H1 (cell line): ENCODE measurements around the gene LHCGR. TPM values are rescaled to one million over a fixed set of nuclear protein-coding genes. Genes with fewer than 3 reads are reported as not detected.

ENCODE experiments used
- CTCF ChIA-PET: fragments of 300-600 bp; sonication (Branson Sonifier 250); formaldehyde crosslinking; loops from one replicate; lab custom pipeline; 2021; ENCODE audit not compliant: partially characterized antibody; lab: Charles Lee
- POLR2A ChIA-PET: fragments of 300-600 bp; sonication (Branson Sonifier 250); formaldehyde crosslinking; loops from one replicate; lab custom pipeline; 2021; ENCODE audit warnings: inconsistent platforms; ENCODE audit not compliant: partially characterized antibody; lab: Charles Lee
- DNase-seq, 2 experiments: peaks; one replicate each; pipeline versions ENCODE4 v3.0.0 to v3.0.0-alpha.2; 2010 to 2022; ENCODE audit warnings: low spot score in 2 of 2, low read depth in 1 of 2, mixed read lengths in 1 of 2
- FAIRE-seq: peaks from 2 replicates; lab custom pipeline; 2011; peaks lifted over from hg19 to GRCh38; lab: Jason Lieb, UNC
- H2AFZ ChIP-seq: 2 replicates; pipeline ENCODE4 v1.8.1; 2012; ENCODE audit warnings: low read length, inconsistent platforms
- H2AK5ac ChIP-seq: 2 replicates; pipeline ENCODE4 v1.6.1; 2013; ENCODE audit warnings: low read depth, low read length
- H2BK120ac ChIP-seq: replicated peaks from 2 replicates; pipeline ENCODE3; 2013; ENCODE audit warnings: low read depth, low read length, inconsistent platforms
- H2BK12ac ChIP-seq: 2 replicates; pipeline ENCODE4 v1.6.1; 2013; ENCODE audit warnings: low read depth, low read length
- H2BK15ac ChIP-seq: 2 replicates; pipeline ENCODE4 v1.6.1; 2013; ENCODE audit warnings: low read length
- H2BK20ac ChIP-seq: 2 replicates; pipeline ENCODE4 v1.6.1; 2013; ENCODE audit warnings: low read length
- H2BK5ac ChIP-seq: 2 replicates; pipeline ENCODE4 v1.6.1; 2013; ENCODE audit warnings: low read depth, low read length
- H3K14ac ChIP-seq: 2 replicates; pipeline ENCODE4 v1.6.1; 2013; ENCODE audit warnings: inconsistent platforms; ENCODE audit not compliant: insufficient read length
- H3K18ac ChIP-seq: 2 replicates; pipeline ENCODE4 v1.6.1; 2013; ENCODE audit warnings: low read length; ENCODE audit errors: extremely low read depth
- H3K23ac ChIP-seq: 2 replicates; pipeline ENCODE4 v1.6.1; 2013; ENCODE audit warnings: inconsistent platforms; ENCODE audit not compliant: insufficient read length
- H3K23me2 ChIP-seq: 2 replicates; pipeline ENCODE4 v1.6.1; 2013; ENCODE audit warnings: low read depth, low read length
- H3K27ac ChIP-seq: 2 replicates; pipeline ENCODE4 v1.6.1; 2011; ENCODE audit warnings: low read depth, low read length, inconsistent platforms
- H3K27me3 ChIP-seq, 4 experiments: replicated peaks in 1 of 4; 1 replicate in 1 of 4; 2 replicates in 3 of 4; pipeline versions ENCODE4 v1.6.1 to v1.8.1; 2011 to 2013; ENCODE audit warnings: low read length in 3 of 4, mild to moderate bottlenecking in 3 of 4, inconsistent platforms in 2 of 4, mixed read lengths in 2 of 4, moderate library complexity in 1 of 4; ENCODE audit not compliant: control insufficient read depth in 3 of 4, insufficient read depth in 3 of 4; ENCODE audit errors: extremely low read depth in 1 of 4
- H3K36me3 ChIP-seq, 4 experiments: 2 replicates each; pipeline versions ENCODE4 v1.6.1 to v1.8.1; 2011 to 2013; ENCODE audit warnings: mild to moderate bottlenecking in 4 of 4, low read length in 3 of 4, moderate library complexity in 2 of 4, control low read depth in 1 of 4, inconsistent platforms in 1 of 4; ENCODE audit not compliant: insufficient read depth in 4 of 4, control insufficient read depth in 2 of 4
- H3K4ac ChIP-seq: replicated peaks from 2 replicates; pipeline ENCODE3; 2013; ENCODE audit warnings: low read length, low read depth, mixed read lengths, inconsistent platforms; ENCODE audit not compliant: insufficient read length
- H3K4me1 ChIP-seq, 4 experiments: replicated peaks in 1 of 4; 1 replicate in 1 of 4; 2 replicates in 3 of 4; pipeline versions ENCODE4 v1.6.1 to v1.8.1; 2011 to 2013; ENCODE audit warnings: low read length in 3 of 4, inconsistent platforms in 2 of 4, mixed read lengths in 1 of 4; ENCODE audit not compliant: insufficient read depth in 4 of 4, control insufficient read depth in 3 of 4
- H3K4me2 ChIP-seq, 2 experiments: 2 replicates each; pipeline versions ENCODE4 v1.6.1 to v1.8.1; 2011 to 2013; ENCODE audit warnings: low read depth in 2 of 2, low read length in 2 of 2, control low read depth in 1 of 2, inconsistent platforms in 1 of 2, mild to moderate bottlenecking in 1 of 2; ENCODE audit not compliant: insufficient read depth in 1 of 2
- H3K4me3 ChIP-seq, 4 experiments: fragments of 200-600, 300-600 bp in 1 of 4; sonication (generic), shearing (Covaris generic), sonication (Bioruptor Twin) in 1 of 4; 2 replicates each; pipeline versions ENCODE4 v1.5.1 to v1.8.1; 2011 to 2016; ENCODE audit warnings: low read length in 4 of 4, low read depth in 3 of 4, control low read depth in 2 of 4, inconsistent platforms in 2 of 4, mild to moderate bottlenecking in 2 of 4, mixed read lengths in 1 of 4, moderate library complexity in 1 of 4; ENCODE audit not compliant: insufficient read depth in 2 of 4; ENCODE audit errors: extremely low read depth in 1 of 4
- H3K56ac ChIP-seq: replicated peaks from 2 replicates; pipeline ENCODE3; 2013; ENCODE audit warnings: low read depth, mild to moderate bottlenecking, mixed read lengths, low read length, inconsistent platforms; ENCODE audit not compliant: insufficient read length
- H3K79me1 ChIP-seq: 2 replicates; pipeline ENCODE4 v1.6.1; 2013; ENCODE audit warnings: low read depth, low read length, control low read depth
- H3K79me2 ChIP-seq, 2 experiments: 2 replicates each; pipeline versions ENCODE4 v1.6.1 to v1.8.1; 2012 to 2013; ENCODE audit warnings: low read length in 2 of 2, mild to moderate bottlenecking in 2 of 2, inconsistent platforms in 1 of 2; ENCODE audit not compliant: insufficient read depth in 2 of 2, control insufficient read depth in 1 of 2
- H3K9ac ChIP-seq, 4 experiments: replicated peaks in 1 of 4; 1 replicate in 1 of 4; 2 replicates in 3 of 4; pipeline versions ENCODE4 v1.6.1 to v1.8.1; 2011 to 2013; ENCODE audit warnings: low read depth in 3 of 4, low read length in 3 of 4, control low read depth in 2 of 4, mild to moderate bottlenecking in 2 of 4, moderate library complexity in 2 of 4, inconsistent platforms in 1 of 4; ENCODE audit errors: extremely low read depth in 1 of 4
- H3K9me3 ChIP-seq, 2 experiments: 2 replicates each; pipeline versions ENCODE4 v1.6.1 to v1.8.1; 2012 to 2013; ENCODE audit warnings: mild to moderate bottlenecking in 2 of 2, moderate library complexity in 2 of 2, control low read depth in 1 of 2, inconsistent platforms in 1 of 2, low read depth in 1 of 2, low read length in 1 of 2, mixed read lengths in 1 of 2; ENCODE audit not compliant: insufficient read depth in 2 of 2
- H4K20me1 ChIP-seq, 2 experiments: replicated peaks in 1 of 2; 2 replicates each; pipeline versions ENCODE3 to v1.8.1; 2011 to 2013; ENCODE audit warnings: inconsistent platforms in 2 of 2, low read length in 2 of 2, mild to moderate bottlenecking in 1 of 2; ENCODE audit not compliant: insufficient read depth in 2 of 2, control insufficient read depth in 1 of 2
- H4K5ac ChIP-seq: 2 replicates; pipeline ENCODE4 v1.6.1; 2013; ENCODE audit warnings: low read length, low read depth, mixed read lengths, inconsistent platforms; ENCODE audit not compliant: insufficient read length
- H4K8ac ChIP-seq: 2 replicates; pipeline ENCODE4 v1.8.0; 2013; ENCODE audit warnings: mild to moderate bottlenecking, moderate library complexity, low read length, inconsistent platforms; ENCODE audit not compliant: insufficient read depth; ENCODE audit errors: extremely low read depth
- H4K91ac ChIP-seq: replicated peaks from 2 replicates; pipeline ENCODE3; 2013; ENCODE audit warnings: low read length, mixed read lengths, inconsistent platforms; ENCODE audit not compliant: insufficient read length
- ASH2L ChIP-seq: fragments of 200-600, 300-600 bp; sonication (generic); IDR thresholded peaks from one replicate; pipeline ENCODE4 v1.7.1; 2017; ENCODE audit warnings: low read length
- EP300 ChIP-seq, 2 experiments: IDR thresholded peaks; 1 replicate in 1 of 2; 2 replicates in 1 of 2; pipeline ENCODE4 v1.6.1; 2011 to 2012; ENCODE audit warnings: low read depth in 2 of 2, low read length in 2 of 2, mild to moderate bottlenecking in 2 of 2, borderline replicate concordance in 1 of 2, inconsistent platforms in 1 of 2, moderate library complexity in 1 of 2
- MAFK ChIP-seq: IDR thresholded peaks from 2 replicates; pipeline ENCODE4 v1.6.1; 2012; ENCODE audit warnings: low read depth, mild to moderate bottlenecking, improper control_type of control experiment, low read length
- RFX5 ChIP-seq: IDR thresholded peaks from 2 replicates; pipeline ENCODE4 v1.6.1; 2011; ENCODE audit warnings: low read depth, low read length, improper control_type of control experiment, borderline replicate concordance
- WGBS, 2 experiments: shearing (Covaris generic) in 1 of 2; methylation state at CpG; one replicate each; pipeline versions ENCODE4 v1.1.6 to v1.1.7; 2013 to 2015; ENCODE audit warnings: low lambda C conversion rate in 2 of 2, mixed read lengths in 2 of 2, inconsistent platforms in 1 of 2, low coverage in 1 of 2, missing lambda C conversion rate in 1 of 2; ENCODE audit not compliant: insufficient replicate concordance in 2 of 2, insufficient coverage in 1 of 2, insufficient read length in 1 of 2; ENCODE audit errors: extremely low coverage in 1 of 2, missing lambda C conversion rate in 1 of 2; 5-methylcytosine and 5-hydroxymethylcytosine counted together
- polyA plus RNA-seq, 7 experiments: library from polyadenylated mRNA; depleted of rRNA in 3 of 7; stranded (reverse) in 5 of 7; unstranded in 2 of 7; fragments of >200 nt in 5 of 7; fragments of 200-250 nt in 2 of 7; gene quantifications; 1 replicate in 5 of 7; 2 replicates in 1 of 7; 4 replicates in 1 of 7; pipeline versions ENCODE4 v1.2.1 to v1.2.3, GENCODE V29; 2011 to 2013; ENCODE audit warnings: missing spikeins in 2 of 7, mixed read lengths in 2 of 7
- total RNA-seq: library from RNA; stranded (reverse); fragmentation: NEBNext Ultra II Directional; extraction: Animal tissue kit (Norgen Biotek cat#: 25700); gene quantifications from 2 replicates; pipeline ENCODE4 v1.2.1, GENCODE V29; 2021
- TF ChIP-seq, protein P1 (sequence below): IDR thresholded peaks from 2 replicates; pipeline ENCODE4 v1.6.1; 2011; ENCODE audit warnings: low read depth, mild to moderate bottlenecking, low read length; ENCODE audit not compliant: insufficient read depth

The LHCGR gene
- total and polyA plus RNA-seq, 2 of the 8 experiments (the other 6 are each of a cell fraction or from before 2014, with no cell fraction given): 0.30 to 0.73 TPM

DNA sequence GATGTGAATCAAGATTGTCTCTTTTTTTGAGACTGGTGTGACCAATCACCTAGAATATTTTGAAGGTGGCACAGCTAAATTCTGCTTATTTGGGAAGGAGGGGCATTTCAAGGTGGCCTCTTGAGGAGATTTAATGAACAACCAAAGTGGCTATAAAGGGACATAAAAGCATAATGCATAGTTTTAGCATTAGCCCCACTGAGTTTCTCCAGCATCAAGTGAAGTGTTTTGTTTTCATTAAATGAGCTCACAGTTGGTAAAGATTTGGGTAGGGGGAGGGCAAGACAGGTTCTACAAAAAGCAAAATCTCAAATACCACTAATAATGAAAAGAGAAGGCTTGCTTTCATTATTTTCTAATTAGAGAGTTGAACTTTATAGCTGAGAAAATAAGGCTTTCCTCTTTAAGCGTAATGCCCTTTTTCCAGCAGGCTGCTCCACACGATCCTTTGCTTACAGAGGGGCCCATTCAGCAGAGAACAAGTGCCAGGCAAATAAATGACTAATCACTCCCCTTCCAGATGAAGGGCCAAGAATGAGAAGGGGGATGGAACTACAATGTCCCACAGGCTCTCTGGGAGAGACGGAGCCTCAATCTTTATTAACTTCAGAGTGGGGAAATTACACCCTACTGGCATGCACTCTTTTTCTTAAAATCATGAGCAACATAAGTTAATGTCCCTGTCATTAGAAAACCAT lies 35.9 kb downstream of the LHCGR start:
- no peak for FAIRE-seq

More for the DNA sequence above, 35.9 kb downstream of the LHCGR start:
- Histone ChIP-seq H3K79me2 (no peaks in the 10 kb centered on the region), H3K9me3 (no peaks in the 10 kb centered on the region), H3K4me2 (no peak overlapping the region), H2BK12ac (no peak overlapping the region), H4K20me1 (no peaks in the 10 kb centered on the region), H2AFZ (no peak overlapping the region), H3K27me3 (no peaks in the 10 kb centered on the region), H3K23ac (no peak overlapping the region), H3K56ac (no peak overlapping the region), H3K18ac (no peak overlapping the region), H2BK20ac (no peak overlapping the region), H3K4me1 (peaks cover 0 to 5% (median 1%) of the 10 kb centered on the region in 4 experiments; a peak in 2 of 7 replicates), H4K8ac (no peak overlapping the region), H2BK5ac (no peak overlapping the region), H2AK5ac (no peak overlapping the region), H3K27ac (no peak overlapping the region), H3K4ac (no peak overlapping the region), H2BK120ac (no peak overlapping the region), H3K4me3 (no peak overlapping the region), H3K9ac (no peak overlapping the region), H3K79me1 (no peaks in the 10 kb centered on the region), H4K5ac (no peak overlapping the region), H4K91ac (no peak overlapping the region), H2BK15ac (no peak overlapping the region), H3K23me2 (no peaks in the 10 kb centered on the region), H3K36me3 (no peaks in the 10 kb centered on the region), H3K14ac (no peak overlapping the region)
- TF ChIP-seq ASH2L (no peak), MAFK (no peak), RFX5 (no peak), EP300 (IDR thresholded peaks at IDR 0.05; ENCODE audit: borderline replicate concordance in 1 of 2, low read depth in 2 of 2, low read length in 2 of 2) (no peak)
- TF ChIP-seq, protein P1, sequence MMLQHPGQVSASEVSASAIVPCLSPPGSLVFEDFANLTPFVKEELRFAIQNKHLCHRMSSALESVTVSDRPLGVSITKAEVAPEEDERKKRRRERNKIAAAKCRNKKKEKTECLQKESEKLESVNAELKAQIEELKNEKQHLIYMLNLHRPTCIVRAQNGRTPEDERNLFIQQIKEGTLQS: no peak
- DNase-seq: no peak
- ChIA-PET CTCF (interaction anchor here (1.3 to 2.2 kb wide), 2 partner anchors 9 to 119 kb away, joined by 3 to 5 read pairs; no protein-coding TSS in a partner anchor), POLR2A (no interaction called here)
- WGBS, 2 experiments: 75% methylated on average over 3 of the region's 3 CpGs; no CpG with 5 or more reads in 1 of the 2 experiments
